K562 (cell line): Measurements from ENCODE around the gene MYO18A. TPM values are rescaled to one million over a fixed set of nuclear protein-coding genes. Genes with fewer than 3 reads are reported as not detected.

Experiments used
- AFF4 ChIP-seq: sonication (generic); formaldehyde crosslinking; IDR thresholded peaks from 2 replicates; pipeline ENCODE4 v1.8.0; 2023; ENCODE audit warnings: mild to moderate bottlenecking, missing genetic modification reagents
- BHLHE40 ChIP-seq: IDR thresholded peaks from 2 replicates; pipeline ENCODE4 v1.6.1; 2011; ENCODE audit warnings: low read length, improper control_type of control experiment
- ESRRB ChIP-seq: fragments of 250-450 bp; sonication (Bioruptor Pico); IDR thresholded peaks from 2 replicates; pipeline ENCODE4 v1.5.0; 2020; ENCODE audit warnings: mild to moderate bottlenecking, moderate library complexity, borderline replicate concordance
- GATA2 ChIP-seq: sonication (generic); formaldehyde crosslinking; IDR thresholded peaks from 2 replicates; pipeline ENCODE4 v1.4.0; 2020; ENCODE audit warnings: mild to moderate bottlenecking, missing genetic modification reagents
- HLTF ChIP-seq: fragments of 450-650 bp; IDR thresholded peaks from 2 replicates; pipeline ENCODE4 v1.6.1; 2016
- TCF15 ChIP-seq: fragments of 250-450 bp; sonication (Bioruptor Pico); IDR thresholded peaks from 2 replicates; pipeline ENCODE4 v1.8.0; 2022; ENCODE audit warnings: moderate library complexity, mild to moderate bottlenecking, inconsistent platforms
- ZNF3 ChIP-seq: fragments of 250-450 bp; sonication (Bioruptor Pico); IDR thresholded peaks from 2 replicates; pipeline ENCODE4 v1.5.0; 2021; ENCODE audit warnings: mild to moderate bottlenecking, moderate library complexity
- polyA plus RNA-seq, 8 experiments: library from polyadenylated mRNA; depleted of rRNA in 4 of 8; stranded (reverse) in 5 of 8; unstranded in 3 of 8; fragments of >200 nt; fragmentation: Nextera tagmentation in 2 of 8; fragmentation: Illumina TruSeq in 1 of 8; extraction: Ambion mirVana in 2 of 8; extraction: Trizol in 1 of 8; gene quantifications; 2 replicates each; pipeline versions ENCODE4 v1.2.1 to v1.2.3, GENCODE V29; 2011 to 2014; ENCODE audit warnings: inconsistent platforms in 1 of 8, missing spikeins in 1 of 8
- total RNA-seq, 7 experiments: library from RNA; depleted of rRNA in 6 of 7; stranded (reverse); fragments of >200 nt in 6 of 7; fragmentation: Illumina TruSeq in 2 of 7; extraction: Trizol in 2 of 7; gene quantifications; 2 replicates each; pipeline versions ENCODE4 v1.2.1 to v1.2.3, GENCODE V29; 2011 to 2021; ENCODE audit warnings: low replicate concordance in 1 of 7
- TF ChIP-seq, protein P1 (sequence below): fragments of 250-450 bp; sonication (Bioruptor Pico); IDR thresholded peaks from 2 replicates; pipeline ENCODE4 v1.4.0; 2020; ENCODE audit warnings: mild to moderate bottlenecking, moderate library complexity
- TF ChIP-seq, protein P2 (sequence below): fragments of 250-450 bp; sonication (Bioruptor Pico); IDR thresholded peaks from 2 replicates; pipeline ENCODE4 v1.5.0; 2020; ENCODE audit warnings: mild to moderate bottlenecking, borderline replicate concordance
- TF ChIP-seq, protein P3 (sequence below): fragments of 250-450 bp; sonication (Bioruptor Pico); IDR thresholded peaks from 2 replicates; pipeline ENCODE4 v1.9.0; 2021; ENCODE audit warnings: mild to moderate bottlenecking, inconsistent platforms

The MYO18A gene
- total and polyA plus RNA-seq, 9 of the 15 experiments (the other 6 are each of a cell fraction or from before 2014, with no cell fraction given): 2.5 to 65.4 (median 17.1) TPM

GRCh38 chr17:29179232-29180033 lies 765 bp downstream of the MYO18A start (continued):
- no peak for TF ChIP-seq ESRRB (CRISPR knock-in tag)
- no peak for TF ChIP-seq ZNF3 (CRISPR knock-in tag)
- no peak for TF ChIP-seq AFF4 (CRISPR knock-in tag)
- peak; percentile 72; the same call in 1 of the 2 replicates for TF ChIP-seq GATA2 (CRISPR knock-in tag)
- peak; percentile 83 for TF ChIP-seq BHLHE40
- peak; percentile 55; the same call in 1 of the 2 replicates for TF ChIP-seq HLTF
- TF ChIP-seq, protein P1, sequence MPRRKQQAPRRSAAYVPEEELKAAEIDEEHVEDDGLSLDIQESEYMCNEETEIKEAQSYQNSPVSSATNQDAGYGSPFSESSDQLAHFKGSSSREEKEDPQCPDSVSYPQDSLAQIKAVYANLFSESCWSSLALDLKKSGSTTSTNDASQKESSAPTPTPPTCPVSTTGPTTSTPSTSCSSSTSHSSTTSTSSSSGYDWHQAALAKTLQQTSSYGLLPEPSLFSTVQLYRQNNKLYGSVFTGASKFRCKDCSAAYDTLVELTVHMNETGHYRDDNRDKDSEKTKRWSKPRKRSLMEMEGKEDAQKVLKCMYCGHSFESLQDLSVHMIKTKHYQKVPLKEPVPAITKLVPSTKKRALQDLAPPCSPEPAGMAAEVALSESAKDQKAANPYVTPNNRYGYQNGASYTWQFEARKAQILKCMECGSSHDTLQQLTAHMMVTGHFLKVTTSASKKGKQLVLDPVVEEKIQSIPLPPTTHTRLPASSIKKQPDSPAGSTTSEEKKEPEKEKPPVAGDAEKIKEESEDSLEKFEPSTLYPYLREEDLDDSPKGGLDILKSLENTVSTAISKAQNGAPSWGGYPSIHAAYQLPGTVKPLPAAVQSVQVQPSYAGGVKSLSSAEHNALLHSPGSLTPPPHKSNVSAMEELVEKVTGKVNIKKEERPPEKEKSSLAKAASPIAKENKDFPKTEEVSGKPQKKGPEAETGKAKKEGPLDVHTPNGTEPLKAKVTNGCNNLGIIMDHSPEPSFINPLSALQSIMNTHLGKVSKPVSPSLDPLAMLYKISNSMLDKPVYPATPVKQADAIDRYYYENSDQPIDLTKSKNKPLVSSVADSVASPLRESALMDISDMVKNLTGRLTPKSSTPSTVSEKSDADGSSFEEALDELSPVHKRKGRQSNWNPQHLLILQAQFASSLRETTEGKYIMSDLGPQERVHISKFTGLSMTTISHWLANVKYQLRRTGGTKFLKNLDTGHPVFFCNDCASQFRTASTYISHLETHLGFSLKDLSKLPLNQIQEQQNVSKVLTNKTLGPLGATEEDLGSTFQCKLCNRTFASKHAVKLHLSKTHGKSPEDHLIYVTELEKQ (CRISPR knock-in tag): no peak
- TF ChIP-seq, protein P2, sequence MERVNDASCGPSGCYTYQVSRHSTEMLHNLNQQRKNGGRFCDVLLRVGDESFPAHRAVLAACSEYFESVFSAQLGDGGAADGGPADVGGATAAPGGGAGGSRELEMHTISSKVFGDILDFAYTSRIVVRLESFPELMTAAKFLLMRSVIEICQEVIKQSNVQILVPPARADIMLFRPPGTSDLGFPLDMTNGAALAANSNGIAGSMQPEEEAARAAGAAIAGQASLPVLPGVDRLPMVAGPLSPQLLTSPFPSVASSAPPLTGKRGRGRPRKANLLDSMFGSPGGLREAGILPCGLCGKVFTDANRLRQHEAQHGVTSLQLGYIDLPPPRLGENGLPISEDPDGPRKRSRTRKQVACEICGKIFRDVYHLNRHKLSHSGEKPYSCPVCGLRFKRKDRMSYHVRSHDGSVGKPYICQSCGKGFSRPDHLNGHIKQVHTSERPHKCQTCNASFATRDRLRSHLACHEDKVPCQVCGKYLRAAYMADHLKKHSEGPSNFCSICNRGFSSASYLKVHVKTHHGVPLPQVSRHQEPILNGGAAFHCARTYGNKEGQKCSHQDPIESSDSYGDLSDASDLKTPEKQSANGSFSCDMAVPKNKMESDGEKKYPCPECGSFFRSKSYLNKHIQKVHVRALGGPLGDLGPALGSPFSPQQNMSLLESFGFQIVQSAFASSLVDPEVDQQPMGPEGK (CRISPR knock-in tag): no peak
- TF ChIP-seq, protein P3, sequence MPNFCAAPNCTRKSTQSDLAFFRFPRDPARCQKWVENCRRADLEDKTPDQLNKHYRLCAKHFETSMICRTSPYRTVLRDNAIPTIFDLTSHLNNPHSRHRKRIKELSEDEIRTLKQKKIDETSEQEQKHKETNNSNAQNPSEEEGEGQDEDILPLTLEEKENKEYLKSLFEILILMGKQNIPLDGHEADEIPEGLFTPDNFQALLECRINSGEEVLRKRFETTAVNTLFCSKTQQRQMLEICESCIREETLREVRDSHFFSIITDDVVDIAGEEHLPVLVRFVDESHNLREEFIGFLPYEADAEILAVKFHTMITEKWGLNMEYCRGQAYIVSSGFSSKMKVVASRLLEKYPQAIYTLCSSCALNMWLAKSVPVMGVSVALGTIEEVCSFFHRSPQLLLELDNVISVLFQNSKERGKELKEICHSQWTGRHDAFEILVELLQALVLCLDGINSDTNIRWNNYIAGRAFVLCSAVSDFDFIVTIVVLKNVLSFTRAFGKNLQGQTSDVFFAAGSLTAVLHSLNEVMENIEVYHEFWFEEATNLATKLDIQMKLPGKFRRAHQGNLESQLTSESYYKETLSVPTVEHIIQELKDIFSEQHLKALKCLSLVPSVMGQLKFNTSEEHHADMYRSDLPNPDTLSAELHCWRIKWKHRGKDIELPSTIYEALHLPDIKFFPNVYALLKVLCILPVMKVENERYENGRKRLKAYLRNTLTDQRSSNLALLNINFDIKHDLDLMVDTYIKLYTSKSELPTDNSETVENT (CRISPR knock-in tag): 0 out of 2 replicates have a peak, but pooled peaks have one; percentile 35
- TF ChIP-seq TCF15: no peak
